ENCODE results near the gene HDAC8.

GRCh38 chrX:72621625-72622485, 49.2 kb upstream of the HDAC8 start:
- TF ChIP-seq, protein P1, sequence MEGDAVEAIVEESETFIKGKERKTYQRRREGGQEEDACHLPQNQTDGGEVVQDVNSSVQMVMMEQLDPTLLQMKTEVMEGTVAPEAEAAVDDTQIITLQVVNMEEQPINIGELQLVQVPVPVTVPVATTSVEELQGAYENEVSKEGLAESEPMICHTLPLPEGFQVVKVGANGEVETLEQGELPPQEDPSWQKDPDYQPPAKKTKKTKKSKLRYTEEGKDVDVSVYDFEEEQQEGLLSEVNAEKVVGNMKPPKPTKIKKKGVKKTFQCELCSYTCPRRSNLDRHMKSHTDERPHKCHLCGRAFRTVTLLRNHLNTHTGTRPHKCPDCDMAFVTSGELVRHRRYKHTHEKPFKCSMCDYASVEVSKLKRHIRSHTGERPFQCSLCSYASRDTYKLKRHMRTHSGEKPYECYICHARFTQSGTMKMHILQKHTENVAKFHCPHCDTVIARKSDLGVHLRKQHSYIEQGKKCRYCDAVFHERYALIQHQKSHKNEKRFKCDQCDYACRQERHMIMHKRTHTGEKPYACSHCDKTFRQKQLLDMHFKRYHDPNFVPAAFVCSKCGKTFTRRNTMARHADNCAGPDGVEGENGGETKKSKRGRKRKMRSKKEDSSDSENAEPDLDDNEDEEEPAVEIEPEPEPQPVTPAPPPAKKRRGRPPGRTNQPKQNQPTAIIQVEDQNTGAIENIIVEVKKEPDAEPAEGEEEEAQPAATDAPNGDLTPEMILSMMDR (conservative IDR thresholded peaks at IDR 0.05; ENCODE audit: low read length) = no peak
- TF ChIP-seq EZH2phosphoT487 (IDR thresholded peaks at IDR 0.05; ENCODE audit: borderline replicate concordance, low read depth, low read length) = no peak

Data from OCI-LY7 (cell line).